Large intestine (tissue), 3 donors: ENCODE results near the gene LCT. TPM values are rescaled to one million over a fixed set of nuclear protein-coding genes. Genes with fewer than 3 reads are reported as not detected.

ENCODE experiments used
- DNase-seq, 2 donors: peaks; one replicate each; pipeline versions ENCODE4 v3.0.0 to v3.0.0-alpha.2; 2013
- H3K27ac ChIP-seq: one replicate; pipeline ENCODE4 v1.5.1; 2013; ENCODE audit warnings: low read length
- H3K27me3 ChIP-seq: 2 replicates; pipeline ENCODE4 v1.6.1; 2013; ENCODE audit warnings: low read length; ENCODE audit not compliant: control insufficient read depth, insufficient read depth
- H3K36me3 ChIP-seq: 2 replicates; pipeline ENCODE4 v1.6.1; 2013; ENCODE audit warnings: low read length; ENCODE audit not compliant: control insufficient read depth, insufficient read depth
- H3K4me1 ChIP-seq: one replicate; pipeline ENCODE4 v1.6.1; 2013; ENCODE audit warnings: low read length; ENCODE audit not compliant: control insufficient read depth, insufficient read depth
- H3K4me3 ChIP-seq: one replicate; pipeline ENCODE4 v1.5.1; 2013; ENCODE audit warnings: low read length
- H3K9me3 ChIP-seq: one replicate; pipeline ENCODE4 v1.6.1; 2013; ENCODE audit warnings: mild to moderate bottlenecking, low read depth, low read length, moderate library complexity; ENCODE audit not compliant: control insufficient read depth
- WGBS: methylation state at CpG from one replicate; pipeline ENCODE4 v1.1.5; 2013; ENCODE audit warnings: low lambda C conversion rate; ENCODE audit not compliant: insufficient coverage; 5-methylcytosine and 5-hydroxymethylcytosine counted together
- polyA plus RNA-seq: library from polyadenylated mRNA; unstranded; fragments of 120-200 nt; gene quantifications from one replicate; pipeline ENCODE4 v1.2.1, GENCODE V29; 2013

LCT gene
- polyA plus RNA-seq, 1 donor = 79.1 TPM

DNA sequence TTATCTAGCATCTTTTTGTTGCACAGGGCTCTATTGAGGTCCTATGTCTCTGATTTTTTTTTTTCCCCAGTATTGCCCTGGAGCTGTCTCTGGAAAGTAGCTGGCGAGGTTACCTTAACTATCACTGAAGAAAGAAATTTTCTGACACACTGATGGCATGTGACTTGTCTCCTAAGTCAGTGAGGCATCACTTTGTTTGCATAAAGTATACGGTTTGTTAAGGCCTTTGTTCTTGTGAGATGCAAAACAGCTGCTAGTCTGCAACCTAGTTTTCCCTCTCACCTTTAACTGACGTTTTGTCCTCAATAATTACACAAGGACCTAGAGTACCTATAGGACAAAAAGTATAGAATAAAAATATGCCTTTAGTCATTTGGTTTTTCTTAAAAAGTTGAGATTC is 53.5 kb downstream of the LCT start:
- WGBS = no CpG with 5 or more reads among the region's 3 CpGs

GRCh38 chr2:135782231-135782630 is 54.8 kb downstream of the LCT start:
- Histone ChIP-seq H3K4me3 (no peak overlapping the region), H3K4me1 (no peaks in the 10 kb centered on the region), H3K36me3 (peaks cover 76% of the 10 kb centered on the region), H3K9me3 (no peaks in the 10 kb centered on the region), H3K27me3 (no peaks in the 10 kb centered on the region), H3K27ac (no peak overlapping the region)
- DNase-seq = no peak
- WGBS = 93% methylated on average over 2 of the region's 2 CpGs

More for the DNA sequence above, 53.5 kb downstream of the LCT start:
- no peaks in the 10 kb centered on the region for H3K27me3 ChIP-seq
- no peaks in the 10 kb centered on the region for H3K4me1 ChIP-seq
- no peaks in the 10 kb centered on the region for H3K9me3 ChIP-seq
- H3K36me3 ChIP-seq = peaks cover 80% of the 10 kb centered on the region
- DNase-seq = no peak
- no peak overlapping the region for H3K4me3 ChIP-seq
- no peak overlapping the region for H3K27ac ChIP-seq

GRCh38 chr2:135776367-135776766 is 60.6 kb downstream of the LCT start:
- Histone ChIP-seq H3K27me3 (no peaks in the 10 kb centered on the region), H3K36me3 (peaks cover 73% of the 10 kb centered on the region), H3K27ac (no peak overlapping the region), H3K4me1 (no peaks in the 10 kb centered on the region), H3K9me3 (no peaks in the 10 kb centered on the region), H3K4me3 (no peak overlapping the region)
- no peak for DNase-seq
- no CpG with 5 or more reads among the region's 7 CpGs for WGBS

- Histone ChIP-seq H3K9me3 (no peaks in the 10 kb centered on the region), H3K27ac (no peak overlapping the region), H3K4me3 (no peak overlapping the region), H3K27me3 (no peaks in the 10 kb centered on the region), H3K4me1 (no peaks in the 10 kb centered on the region), H3K36me3 (peaks cover 73% of the 10 kb centered on the region)
- 100% methylated on average over 1 of the region's 2 CpGs for WGBS
- DNase-seq = no peak
Measured at GRCh38 chr2:135775420-135775819, 61.6 kb downstream of the LCT start.

GRCh38 chr2:135773917-135774316 is 63.1 kb downstream of the LCT start:
- no peak overlapping the region for H3K27ac ChIP-seq
- no peaks in the 10 kb centered on the region for H3K4me1 ChIP-seq
- H3K4me3 ChIP-seq = no peak overlapping the region
- DNase-seq = no peak
- no peaks in the 10 kb centered on the region for H3K27me3 ChIP-seq
- no peaks in the 10 kb centered on the region for H3K9me3 ChIP-seq
- peaks cover 77% of the 10 kb centered on the region for H3K36me3 ChIP-seq

- DNase-seq = no peak
- H3K36me3 ChIP-seq = peaks cover 78% of the 10 kb centered on the region
- no peak overlapping the region for H3K27ac ChIP-seq
- no peaks in the 10 kb centered on the region for H3K4me1 ChIP-seq
- H3K27me3 ChIP-seq = no peaks in the 10 kb centered on the region
- H3K4me3 ChIP-seq = no peak overlapping the region
- no peaks in the 10 kb centered on the region for H3K9me3 ChIP-seq
- 100% methylated on average over 1 of the region's 2 CpGs for WGBS
Measured at GRCh38 chr2:135773319-135773718, 63.7 kb downstream of the LCT start.

- Histone ChIP-seq H3K4me1 (no peaks in the 10 kb centered on the region), H3K36me3 (peaks cover 82% of the 10 kb centered on the region), H3K9me3 (no peaks in the 10 kb centered on the region), H3K4me3 (no peak overlapping the region), H3K27ac (no peak overlapping the region), H3K27me3 (no peaks in the 10 kb centered on the region)
- no peak for DNase-seq
- WGBS = 100% methylated on average over 1 of the region's 8 CpGs
Measured at GRCh38 chr2:135768863-135769262, 68.1 kb downstream of the LCT start.

GRCh38 chr2:135762530-135762929 is 74.5 kb downstream of the LCT start:
- WGBS = 100% methylated on average over 1 of the region's 1 CpG
- Histone ChIP-seq H3K4me3 (no peak overlapping the region), H3K27me3 (no peaks in the 10 kb centered on the region), H3K36me3 (peaks cover 77% of the 10 kb centered on the region), H3K9me3 (no peaks in the 10 kb centered on the region), H3K4me1 (no peaks in the 10 kb centered on the region), H3K27ac (no peak overlapping the region)
- DNase-seq = no peak

DNA sequence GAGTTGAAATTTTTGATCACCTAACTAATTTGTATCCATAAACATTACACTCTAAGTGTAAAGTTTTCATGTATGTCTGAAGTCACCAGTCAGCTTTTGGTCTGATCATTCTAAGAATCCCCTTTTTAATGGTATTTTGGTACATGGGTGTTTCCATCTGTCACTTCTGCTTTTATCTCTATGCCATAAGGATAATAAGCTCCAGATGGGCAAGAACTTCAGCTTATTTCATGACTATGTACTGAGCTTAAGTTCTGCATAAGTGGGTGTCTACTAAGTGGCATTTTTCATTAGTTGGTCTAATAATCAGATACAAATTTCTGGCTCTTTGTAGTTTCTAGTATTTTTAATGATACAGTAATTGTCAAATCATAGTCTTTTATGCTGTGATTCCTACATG is 75.0 kb downstream of the LCT start:
- Histone ChIP-seq H3K4me1 (no peaks in the 10 kb centered on the region), H3K27ac (no peak overlapping the region), H3K27me3 (no peaks in the 10 kb centered on the region), H3K9me3 (no peaks in the 10 kb centered on the region), H3K36me3 (peaks cover 77% of the 10 kb centered on the region), H3K4me3 (no peak overlapping the region)
- DNase-seq = no peak

DNA sequence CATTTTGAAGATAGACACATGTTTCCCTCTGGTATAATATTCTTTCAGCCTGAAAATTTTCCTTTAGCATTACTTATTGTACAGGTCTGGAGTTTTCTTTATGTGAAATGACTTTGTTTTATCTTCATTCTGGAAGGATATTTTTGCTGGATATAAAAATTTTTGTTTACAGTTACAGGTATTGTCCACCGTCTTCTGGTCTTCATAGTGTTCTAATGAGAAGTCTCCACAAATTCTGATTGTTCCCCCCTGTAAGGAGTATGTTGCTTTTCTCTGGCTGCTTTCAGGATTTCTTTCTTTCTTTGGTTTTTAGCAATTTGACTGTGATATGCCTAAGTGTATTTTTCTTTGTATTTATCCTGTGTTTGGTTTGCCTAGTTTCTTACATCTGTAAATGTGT is 80.3 kb downstream of the LCT start:
- Histone ChIP-seq H3K36me3 (peaks cover 67% of the 10 kb centered on the region), H3K4me1 (no peaks in the 10 kb centered on the region), H3K27me3 (no peaks in the 10 kb centered on the region), H3K27ac (no peak overlapping the region), H3K4me3 (no peak overlapping the region), H3K9me3 (no peaks in the 10 kb centered on the region)
- DNase-seq = no peak
- WGBS = 100% methylated on average over 1 of the region's 1 CpG

DNA sequence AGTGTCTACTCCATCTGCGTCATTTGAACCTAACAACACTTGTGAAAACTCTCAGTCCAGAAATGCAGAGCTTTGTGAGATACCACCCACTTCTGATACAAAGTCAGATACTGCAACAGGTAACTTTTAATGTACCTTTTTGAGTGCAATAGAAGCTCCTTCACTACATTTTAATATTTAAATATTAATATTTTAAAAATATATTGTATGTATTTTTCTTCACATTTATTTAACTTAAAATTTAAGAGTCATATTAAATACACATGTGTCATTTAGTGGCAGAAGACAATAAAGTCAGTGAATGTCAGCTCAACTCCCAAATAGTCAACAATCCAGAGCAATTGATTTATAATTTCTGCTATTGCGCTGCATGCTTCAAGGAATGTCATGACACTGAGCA is 81.4 kb downstream of the LCT start:
- H3K4me1 ChIP-seq = no peaks in the 10 kb centered on the region
- no peak overlapping the region for H3K27ac ChIP-seq
- H3K9me3 ChIP-seq = no peaks in the 10 kb centered on the region
- no peaks in the 10 kb centered on the region for H3K27me3 ChIP-seq
- no peak overlapping the region for H3K4me3 ChIP-seq
- H3K36me3 ChIP-seq = peaks cover 60% of the 10 kb centered on the region
- DNase-seq = no peak
- no CpG with 5 or more reads among the region's 2 CpGs for WGBS
